ENCODE data around the gene ADORA3. TPM values are rescaled to one million over a fixed set of nuclear protein-coding genes. Genes with fewer than 3 reads are reported as not detected.

Gene ADORA3
- total and polyA plus RNA-seq, 10 of the 15 experiments (the other 5 are each of a cell fraction or from before 2014, with no cell fraction given) = 0.14 to 0.29 (median 0.18) TPM; not detected in 2

DNA sequence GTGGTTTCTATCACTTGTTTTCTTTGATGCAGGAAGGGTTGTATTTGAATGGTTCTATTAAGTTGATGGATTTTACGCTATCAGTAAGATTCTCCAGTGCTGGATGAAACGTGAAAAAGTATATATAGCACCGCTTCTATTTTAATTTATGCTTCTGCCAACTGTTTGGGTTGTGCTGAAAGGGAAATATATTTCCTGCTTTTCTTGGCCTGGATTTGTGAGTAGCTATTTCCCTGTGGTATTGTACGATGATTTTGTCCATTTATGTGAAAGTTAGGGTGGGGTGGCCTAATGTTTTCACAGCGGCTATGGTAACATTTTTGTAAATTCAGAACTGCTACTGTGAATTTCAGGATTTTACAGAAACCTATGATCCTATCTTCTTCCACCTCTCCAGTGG, 29.3 kb downstream of the ADORA3 start:
- FAIRE-seq (no peak), DNase-seq (ENCODE audit: low read depth, low spot score) (no peak), ATAC-seq (no peak)
- peak overlapping the region; percentile 37; the same call in 1 of the 2 replicates for H2AFZ ChIP-seq (ENCODE audit: control insufficient read depth, low read depth, low read length)
- H3K9ac ChIP-seq (ENCODE audit: control insufficient read depth, insufficient read depth, low read length) = no peak overlapping the region
- no peak overlapping the region for H3K4me3 ChIP-seq
- 94% methylated on average over 5 of the region's 5 CpGs for WGBS (ENCODE audit: insufficient coverage, insufficient replicate concordance, low lambda C conversion rate, missing lambda C conversion rate)
- H3K4me1 ChIP-seq (ENCODE audit: control insufficient read depth, insufficient read depth, low read length) = peaks cover 43% of the 10 kb centered on the region
- ChIA-PET SMC1A (ENCODE audit: uncharacterized antibody, unreplicated experiment) (interaction anchor here (1.2 to 3.8 kb wide), 3 partner anchors 23 to 229 kb away, joined by 3 to 20 read pairs (median 3); no protein-coding TSS in a partner anchor), POLR2A (no interaction called here), CTCF (no interaction called here), RAD21 (ENCODE audit: unreplicated experiment) (interaction anchor here (0.8 to 5.5 kb wide), 2 partner anchors 25 to 33 kb away, joined by 3 to 48 read pairs; partner anchors contain the start of gene WDR77)
- H3K27ac ChIP-seq (ENCODE audit: control insufficient read depth, insufficient read depth) = no peak overlapping the region
- H3K36me3 ChIP-seq (ENCODE audit: control insufficient read depth in 2 of 2, insufficient read depth in 2 of 2, low read length in 1 of 2) = 0 out of 4 replicates have a peak, but pooled peaks cover 0 to 5% of the 10 kb centered on the region in 2 experiments
- intact Hi-C loops (cut with micrococcal nuclease; ENCODE audit: unreplicated experiment) (loop anchor here (10.0 kb wide), 2 partner anchors 59 to 249 kb away; partner anchors contain the start of gene CHI3L2), in situ Hi-C loops (cut with MboI) (no loop called here)
- H3K79me2 ChIP-seq (ENCODE audit: control insufficient read depth, insufficient read depth, low read length) = no peaks in the 10 kb centered on the region
- BruUV-seq (replicated peaks) = no TSS peak
- H3K27me3 ChIP-seq (replicated peaks in 1 of 2; ENCODE audit: control insufficient read depth in 2 of 2, insufficient read depth in 2 of 2, low read length in 1 of 2) = no peaks in the 10 kb centered on the region
- no peaks in the 10 kb centered on the region; the same call in 2 of the 3 replicates for H3K9me3 ChIP-seq (replicated peaks; ENCODE audit: control insufficient read depth, insufficient read depth, low read length)
- TF ChIP-seq, protein P1, sequence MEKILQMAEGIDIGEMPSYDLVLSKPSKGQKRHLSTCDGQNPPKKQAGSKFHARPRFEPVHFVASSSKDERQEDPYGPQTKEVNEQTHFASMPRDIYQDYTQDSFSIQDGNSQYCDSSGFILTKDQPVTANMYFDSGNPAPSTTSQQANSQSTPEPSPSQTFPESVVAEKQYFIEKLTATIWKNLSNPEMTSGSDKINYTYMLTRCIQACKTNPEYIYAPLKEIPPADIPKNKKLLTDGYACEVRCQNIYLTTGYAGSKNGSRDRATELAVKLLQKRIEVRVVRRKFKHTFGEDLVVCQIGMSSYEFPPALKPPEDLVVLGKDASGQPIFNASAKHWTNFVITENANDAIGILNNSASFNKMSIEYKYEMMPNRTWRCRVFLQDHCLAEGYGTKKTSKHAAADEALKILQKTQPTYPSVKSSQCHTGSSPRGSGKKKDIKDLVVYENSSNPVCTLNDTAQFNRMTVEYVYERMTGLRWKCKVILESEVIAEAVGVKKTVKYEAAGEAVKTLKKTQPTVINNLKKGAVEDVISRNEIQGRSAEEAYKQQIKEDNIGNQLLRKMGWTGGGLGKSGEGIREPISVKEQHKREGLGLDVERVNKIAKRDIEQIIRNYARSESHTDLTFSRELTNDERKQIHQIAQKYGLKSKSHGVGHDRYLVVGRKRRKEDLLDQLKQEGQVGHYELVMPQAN (conservative IDR thresholded peaks at IDR 0.05) = no peak
- peak; percentile 15 for TF ChIP-seq SIX5 (IDR thresholded peaks at IDR 0.05; ENCODE audit: low read depth, low read length, severe bottlenecking)
- no peak overlapping the region for H3K4me2 ChIP-seq (ENCODE audit: control insufficient read depth, insufficient read depth)
- no peaks in the 10 kb centered on the region for H4K20me1 ChIP-seq (ENCODE audit: control insufficient read depth, insufficient read depth)

DNA sequence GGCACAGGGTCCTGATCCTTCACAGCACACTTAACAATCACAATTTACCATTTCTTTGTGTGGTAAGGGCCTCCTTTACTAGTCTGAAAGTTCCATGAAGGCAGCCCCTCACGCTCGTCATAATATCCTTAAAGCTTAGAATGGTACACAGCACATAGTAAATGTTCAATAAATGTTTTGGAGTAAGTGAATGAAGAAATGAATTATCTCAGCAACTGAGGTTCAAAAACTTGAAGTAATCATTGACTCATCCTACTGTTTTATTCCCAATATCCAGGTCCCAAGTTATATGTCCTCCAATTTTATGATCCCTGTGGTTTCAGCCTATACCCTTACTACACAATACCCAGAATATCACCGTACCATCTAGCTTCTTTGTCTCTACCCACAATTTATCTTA, 31.9 kb downstream of the ADORA3 start:
- DNase-seq (ENCODE audit: low read depth, low spot score) (no peak), ATAC-seq (no peak; the same call in 2 of the 3 replicates), FAIRE-seq (no peak)
- no TSS peak for BruUV-seq (replicated peaks)
- intact Hi-C loops (cut with micrococcal nuclease; ENCODE audit: unreplicated experiment) = loop anchor here (10.0 kb wide), 2 partner anchors 57 to 247 kb away; partner anchors contain the start of gene CHI3L2
- TF ChIP-seq ZNF24 (IDR thresholded peaks at IDR 0.05) = peak; percentile 77
- no peak for TF ChIP-seq BRCA1 (IDR thresholded peaks at IDR 0.05; ENCODE audit: low read depth, low read length)
- 0 out of 4 replicates have a peak, but pooled peaks cover 0 to 8% of the 10 kb centered on the region in 2 experiments for H3K36me3 ChIP-seq (ENCODE audit: control insufficient read depth in 2 of 2, insufficient read depth in 2 of 2, low read length in 1 of 2)
- no peaks in the 10 kb centered on the region; the same call in 2 of the 3 replicates for H3K9me3 ChIP-seq (replicated peaks; ENCODE audit: control insufficient read depth, insufficient read depth, low read length)
- H3K4me1 ChIP-seq (ENCODE audit: control insufficient read depth, insufficient read depth, low read length) = peaks cover 27% of the 10 kb centered on the region
- 98% methylated on average over 3 of the region's 3 CpGs for WGBS (ENCODE audit: insufficient coverage, insufficient replicate concordance, low lambda C conversion rate, missing lambda C conversion rate)
- H3K27ac ChIP-seq (ENCODE audit: control insufficient read depth, insufficient read depth) = no peak overlapping the region
- no peak overlapping the region for H3K4me3 ChIP-seq
- H2AFZ ChIP-seq (ENCODE audit: control insufficient read depth, low read depth, low read length) = no peak overlapping the region
- SMC1A ChIA-PET (ENCODE audit: uncharacterized antibody, unreplicated experiment) = interaction anchor here (0.6 to 1.6 kb wide), 9 partner anchors 9 to 285 kb away, joined by 3 to 4 read pairs (median 3); partner anchors contain the start of gene WDR77
- H3K9ac ChIP-seq (ENCODE audit: control insufficient read depth, insufficient read depth, low read length) = no peak overlapping the region
- in situ Hi-C loops (cut with MboI) = no loop called here
- POLR2A ChIA-PET = interaction anchor here (0.7 to 1.1 kb wide), 4 partner anchors 10 to 1193 kb away, joined by 3 to 4 read pairs (median 3); no protein-coding TSS in a partner anchor
- CTCF ChIA-PET = interaction anchor here (0.6 to 1.4 kb wide), 8 partner anchors 14 to 1840 kb away, joined by 3 to 4 read pairs (median 3); no protein-coding TSS in a partner anchor
- no peaks in the 10 kb centered on the region for H3K27me3 ChIP-seq (replicated peaks in 1 of 2; ENCODE audit: control insufficient read depth in 2 of 2, insufficient read depth in 2 of 2, low read length in 1 of 2)
- no peaks in the 10 kb centered on the region for H3K79me2 ChIP-seq (ENCODE audit: control insufficient read depth, insufficient read depth, low read length)
- RAD21 ChIA-PET (ENCODE audit: unreplicated experiment) = interaction anchor here (1.3 kb wide), 1 partner anchor 36 kb away, joined by 6 read pairs; no protein-coding TSS in a partner anchor
- H4K20me1 ChIP-seq (ENCODE audit: control insufficient read depth, insufficient read depth) = no peaks in the 10 kb centered on the region
- no peak overlapping the region for H3K4me2 ChIP-seq (ENCODE audit: control insufficient read depth, insufficient read depth)
